ENCODE measurements around the gene GPR87. TPM values are rescaled to one million over a fixed set of nuclear protein-coding genes. Genes with fewer than 3 reads are reported as not detected.
A peak's percentile ranks its signal among the peaks of the same experiment; 100 is the strongest.

GPR87 gene
- total RNA-seq, 1 experiment from 2014 or later: not detected

- CTCF ChIA-PET: no interaction called here
- DNase-seq (ENCODE audit: low spot score) (no peak), ATAC-seq (no peak)
- POLR2A ChIA-PET: no interaction called here
- Mint-ChIP-seq H3K27ac (peak overlapping the region; percentile 24; the same call in 1 of the 2 replicates), H3K4me1 (peaks cover 27% of the 10 kb centered on the region), H3K27me3 (ENCODE audit: low read depth) (no peaks in the 10 kb centered on the region), H3K36me3 (0 out of 2 replicates have a peak, but pooled peaks cover 6% of the 10 kb centered on the region), H3K4me3 (no peak overlapping the region), H3K9me3 (no peaks in the 10 kb centered on the region)
- TF ChIP-seq TEAD4 (CRISPR knock-in tag; IDR thresholded peaks at IDR 0.05) (no peak), SMAD4 (CRISPR knock-in tag; IDR thresholded peaks at IDR 0.05) (no peak), KAT7 (CRISPR knock-in tag; IDR thresholded peaks at IDR 0.05; ENCODE audit: borderline replicate concordance) (no peak), OVOL2 (CRISPR knock-in tag; IDR thresholded peaks at IDR 0.05; ENCODE audit: borderline replicate concordance) (no peak), ATF1 (CRISPR knock-in tag; IDR thresholded peaks at IDR 0.05) (no peak)
These were observed 52.0 kb downstream of the GPR87 start for GRCh38 chr3:151264605-151265004.

- CTCF ChIA-PET: no interaction called here
- peaks cover 19% of the 10 kb centered on the region for H3K4me1 Mint-ChIP-seq
- H3K27ac Mint-ChIP-seq: peak overlapping the region; percentile 0; the same call in 1 of the 2 replicates
- POLR2A ChIA-PET: interaction anchor here (0.6 kb wide), 1 partner anchor 162 kb away, joined by 6 read pairs; no protein-coding TSS in a partner anchor
- TF ChIP-seq NR1H2 (CRISPR knock-in tag; IDR thresholded peaks at IDR 0.05) (no peak), AR (CRISPR knock-in tag; IDR thresholded peaks at IDR 0.05) (no peak), ZSCAN18 (CRISPR knock-in tag; IDR thresholded peaks at IDR 0.05) (no peak), ATF6 (CRISPR knock-in tag; IDR thresholded peaks at IDR 0.05) (no peak), ZNF396 (CRISPR knock-in tag; IDR thresholded peaks at IDR 0.05; ENCODE audit: borderline replicate concordance) (no peak), CREM (CRISPR knock-in tag; IDR thresholded peaks at IDR 0.05) (no peak), ERG (CRISPR knock-in tag; IDR thresholded peaks at IDR 0.05) (no peak), PRRX2 (CRISPR knock-in tag; IDR thresholded peaks at IDR 0.05) (no peak), ZBTB43 (CRISPR knock-in tag; IDR thresholded peaks at IDR 0.05) (no peak), ZNF416 (CRISPR knock-in tag; IDR thresholded peaks at IDR 0.05) (no peak), MAX (CRISPR knock-in tag; IDR thresholded peaks at IDR 0.05) (no peak), TCF7 (CRISPR knock-in tag; IDR thresholded peaks at IDR 0.05; ENCODE audit: low read depth) (no peak), RELA (CRISPR knock-in tag; IDR thresholded peaks at IDR 0.05; ENCODE audit: borderline replicate concordance) (no peak), NFATC4 (CRISPR knock-in tag; IDR thresholded peaks at IDR 0.05) (no peak), GTF2I (CRISPR knock-in tag; conservative IDR thresholded peaks at IDR 0.05) (no peak), ZNF317 (CRISPR knock-in tag; IDR thresholded peaks at IDR 0.05; ENCODE audit: borderline replicate concordance, low read depth) (no peak)
- peak; percentile 17; the same call in 1 of the 2 replicates for ATAC-seq
- 0 out of 2 replicates have a peak, but pooled peaks cover 4% of the 10 kb centered on the region for H3K36me3 Mint-ChIP-seq
- no peaks in the 10 kb centered on the region for H3K27me3 Mint-ChIP-seq (ENCODE audit: low read depth)
- no peaks in the 10 kb centered on the region for H3K9me3 Mint-ChIP-seq
- no peak overlapping the region for H3K4me3 Mint-ChIP-seq
- DNase-seq (ENCODE audit: low spot score): no peak
These were observed 53.6 kb downstream of the GPR87 start for GRCh38 chr3:151262871-151263525.
